Fibroblast of skin of back (primary cell): Measurements from ENCODE around the gene ORAI3.
"Not testable (repeated sequence)": the region's sequence is repeated elsewhere in the genome, so short reads cannot be mapped to it uniquely, and the experiment has no call there.

Source experiments
- DNase-seq: peaks from one replicate; pipeline ENCODE4 v3.0.0-alpha.2; 2013

The ORAI3 gene

GRCh38 chr16:30924076-30924912 lies 24.6 kb upstream of the ORAI3 start:
- no peak for DNase-seq

DNA sequence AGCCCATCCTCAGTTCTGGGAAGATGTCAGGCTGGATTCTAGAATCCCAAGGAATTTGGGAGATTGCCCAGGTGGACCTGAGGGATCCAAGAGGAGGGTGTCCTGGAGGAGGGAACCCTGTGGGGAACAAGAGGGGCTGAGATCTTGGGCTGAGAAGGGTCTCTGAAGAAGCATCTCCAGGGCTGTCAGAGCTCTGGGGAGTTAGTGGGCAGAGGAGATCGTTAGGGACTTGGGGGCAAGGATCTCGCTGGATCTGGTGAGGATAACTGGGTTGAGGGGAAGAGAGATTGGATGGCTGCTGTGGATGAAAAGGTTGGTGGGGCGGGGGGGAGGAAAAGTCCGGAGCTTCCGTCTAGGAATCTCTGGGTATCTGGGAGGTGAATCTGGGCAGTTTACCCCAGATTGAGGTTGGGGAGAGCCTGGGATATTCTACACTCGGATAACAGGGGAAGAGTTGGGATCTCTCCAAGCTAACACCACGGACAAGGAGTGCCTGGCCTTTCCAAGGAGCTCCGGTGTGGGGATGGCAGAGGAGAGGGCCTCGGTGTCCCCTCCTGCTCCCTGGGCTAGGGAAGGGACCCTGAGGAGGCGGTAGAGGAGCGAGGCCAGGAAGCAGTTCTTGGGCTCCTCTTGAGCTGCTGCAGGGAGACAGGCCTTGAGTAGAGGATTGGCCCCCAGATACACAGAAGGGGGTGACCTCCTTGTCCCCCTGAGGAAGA lies 23.8 kb upstream of the ORAI3 start:
- DNase-seq, result no peak

GRCh38 chr16:30925632-30925987 lies 23.3 kb upstream of the ORAI3 start:
- no peak for DNase-seq

- DNase-seq, result no peak
Observed at GRCh38 chr16:30925995-30926811, 22.7 kb upstream of the ORAI3 start.

DNA sequence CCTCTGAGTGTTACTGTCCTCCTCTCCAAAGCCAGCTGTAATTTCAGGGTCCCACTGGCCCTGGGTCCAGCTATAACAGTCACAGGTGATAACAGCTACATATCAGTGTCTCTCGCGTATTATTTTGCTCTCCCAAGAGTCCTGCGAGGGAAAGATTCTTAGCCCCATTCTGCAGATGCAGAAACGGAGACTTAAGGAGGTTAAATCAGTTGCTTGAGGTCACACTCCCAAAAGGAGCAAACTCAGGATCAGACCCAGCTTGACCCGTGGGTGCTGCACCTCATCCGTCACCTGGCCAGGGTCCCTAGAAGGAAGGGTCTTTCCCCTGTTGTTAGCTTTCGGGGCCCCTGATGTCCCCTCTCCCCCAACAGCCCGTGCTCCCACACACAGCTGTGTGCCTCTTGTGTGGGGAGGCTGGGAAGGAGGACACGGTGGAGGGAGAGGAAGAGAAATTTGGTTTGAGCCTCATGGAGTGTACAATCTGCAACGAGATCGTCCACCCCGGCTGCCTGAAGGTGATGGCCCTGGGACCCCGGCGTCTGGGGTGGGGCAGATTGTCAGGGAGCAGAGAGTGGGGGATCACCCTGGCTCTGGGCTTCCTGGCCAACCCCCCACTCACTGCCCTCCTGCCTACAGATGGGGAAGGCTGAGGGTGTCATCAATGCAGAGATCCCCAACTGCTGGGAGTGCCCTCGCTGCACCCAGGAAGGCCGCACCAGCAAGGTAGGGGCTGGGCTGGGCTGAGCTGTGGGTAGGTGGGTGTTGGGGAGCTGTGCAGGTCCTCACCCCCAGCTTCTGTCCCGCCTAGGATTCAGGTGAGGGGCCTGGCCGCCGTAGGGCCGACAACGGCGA lies 21.7 kb upstream of the ORAI3 start:
- no peak for DNase-seq

GRCh38 chr16:30927789-30928378 lies 21.0 kb upstream of the ORAI3 start:
- DNase-seq, result peak; percentile 45

DNA sequence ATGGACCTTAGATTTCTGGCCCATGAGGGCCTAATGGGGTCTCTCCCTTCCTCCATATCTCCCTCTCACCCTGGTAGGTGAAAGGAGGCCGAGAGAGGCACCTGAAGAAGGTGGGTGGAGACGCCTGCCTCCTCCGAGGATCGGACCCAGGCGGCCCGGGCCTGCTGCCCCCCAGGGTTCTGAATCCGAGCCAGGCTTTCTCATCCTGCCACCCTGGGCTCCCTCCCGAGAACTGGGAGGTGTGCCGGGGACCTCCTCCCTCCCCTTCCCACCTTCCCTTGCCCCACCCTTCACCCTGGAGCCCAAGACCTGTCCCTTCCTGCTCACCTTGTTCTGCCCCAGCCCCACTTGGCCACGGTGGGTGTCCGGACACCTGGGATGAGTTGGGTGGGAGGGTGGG lies 20.5 kb upstream of the ORAI3 start:
- DNase-seq, result no peak

GRCh38 chr16:30929167-30929566 lies 19.7 kb upstream of the ORAI3 start:
- no peak for DNase-seq

DNA sequence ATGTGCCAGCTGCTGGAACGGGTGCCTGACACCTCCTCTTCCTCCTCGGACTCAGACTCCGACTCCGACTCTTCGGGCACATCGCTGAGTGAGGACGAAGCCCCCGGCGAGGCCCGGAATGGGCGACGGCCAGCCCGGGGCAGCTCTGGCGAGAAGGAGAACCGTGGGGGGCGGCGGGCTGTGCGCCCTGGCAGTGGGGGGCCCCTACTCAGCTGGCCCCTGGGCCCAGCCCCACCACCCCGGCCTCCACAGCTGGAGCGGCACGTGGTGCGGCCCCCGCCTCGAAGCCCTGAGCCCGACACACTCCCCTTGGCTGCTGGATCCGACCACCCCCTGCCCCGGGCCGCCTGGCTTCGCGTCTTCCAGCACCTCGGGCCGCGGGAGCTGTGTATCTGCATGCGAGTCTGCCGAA lies 18.7 kb upstream of the ORAI3 start:
- DNase-seq, result no peak

DNA sequence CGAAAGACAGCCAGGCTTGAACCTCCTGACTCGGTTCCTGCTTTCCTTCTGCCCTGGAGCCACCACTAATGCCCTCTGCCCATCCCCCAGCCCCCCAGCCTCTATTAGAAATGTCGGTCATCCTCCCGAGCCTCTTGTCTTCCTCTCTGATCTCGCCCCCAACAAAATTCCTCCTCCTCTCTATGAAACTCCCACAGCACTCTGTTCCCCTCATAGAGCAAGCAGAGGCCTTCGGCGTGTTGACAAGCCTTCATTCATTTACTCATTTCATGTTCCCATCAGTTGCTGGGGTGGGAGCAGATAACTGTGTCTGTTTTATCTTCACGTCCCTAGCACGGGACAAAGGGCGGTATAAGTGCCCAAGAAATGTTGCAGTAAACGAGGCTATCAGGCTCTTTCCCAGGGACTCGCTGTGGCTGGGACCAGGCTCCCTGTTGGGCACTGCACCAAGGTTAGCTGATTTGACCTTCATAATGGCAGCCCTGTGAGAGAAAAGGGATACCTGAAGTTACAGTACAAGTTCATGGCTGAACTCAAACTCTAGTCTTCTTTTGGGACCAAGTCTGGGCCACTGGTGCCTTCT lies 17.7 kb upstream of the ORAI3 start:
- no peak for DNase-seq

DNA sequence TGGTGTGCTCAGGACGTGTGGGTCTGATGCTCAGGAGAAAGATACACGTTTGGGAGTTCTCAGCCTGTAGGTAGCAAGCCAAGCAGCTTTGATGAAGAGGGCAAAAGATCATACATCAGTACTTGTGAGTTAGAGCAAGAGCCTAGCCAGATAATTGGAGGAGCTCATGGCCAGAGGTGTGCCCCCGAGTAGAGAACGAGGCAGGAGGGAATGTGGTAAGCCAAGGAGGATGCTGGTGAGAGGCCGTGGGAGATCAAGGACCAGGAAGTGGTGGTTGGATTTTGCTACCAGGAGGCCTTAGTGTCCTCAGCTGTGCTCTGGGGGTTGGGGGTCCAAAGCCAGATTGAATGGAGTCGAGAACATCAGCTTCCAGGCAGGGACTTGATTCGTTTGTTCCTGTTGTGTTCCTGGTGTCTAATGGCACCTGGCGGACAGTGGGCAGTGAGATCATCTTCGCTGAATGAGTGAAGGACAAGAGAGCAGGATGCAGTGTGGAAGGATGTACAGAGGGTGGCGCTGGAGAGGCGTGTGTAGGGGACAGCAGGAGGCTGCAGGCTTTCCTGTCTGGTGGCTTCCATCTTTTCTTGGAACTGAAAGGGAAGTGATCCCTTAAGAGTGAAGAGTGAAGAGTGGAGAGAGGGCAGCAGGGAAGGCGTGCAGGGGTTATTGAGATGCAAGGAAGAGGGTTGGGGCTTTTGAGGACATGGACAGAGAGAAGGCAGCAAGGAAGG lies 13.9 kb upstream of the ORAI3 start:
- peak; percentile 34 for DNase-seq

DNA sequence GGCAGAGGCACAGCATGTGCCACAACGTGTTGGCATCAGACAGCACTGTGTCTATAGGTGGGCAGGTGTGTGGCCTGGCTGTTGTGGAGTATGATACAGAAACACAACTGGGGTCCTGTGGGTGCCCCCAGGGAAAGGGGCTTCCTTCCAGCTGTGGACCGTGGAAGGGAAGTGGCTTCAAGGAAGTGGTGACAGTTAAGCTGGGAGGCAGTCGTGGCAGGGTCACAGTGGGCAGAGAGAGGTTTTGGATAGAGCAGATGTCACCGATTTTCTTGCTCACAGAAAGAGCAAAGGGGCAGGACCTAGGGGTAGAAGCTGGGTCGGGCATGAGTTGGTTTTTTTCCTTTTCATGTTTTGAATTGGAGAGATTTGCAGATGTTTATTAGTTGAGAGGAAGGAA lies 11.2 kb upstream of the ORAI3 start:
- no peak for DNase-seq

DNA sequence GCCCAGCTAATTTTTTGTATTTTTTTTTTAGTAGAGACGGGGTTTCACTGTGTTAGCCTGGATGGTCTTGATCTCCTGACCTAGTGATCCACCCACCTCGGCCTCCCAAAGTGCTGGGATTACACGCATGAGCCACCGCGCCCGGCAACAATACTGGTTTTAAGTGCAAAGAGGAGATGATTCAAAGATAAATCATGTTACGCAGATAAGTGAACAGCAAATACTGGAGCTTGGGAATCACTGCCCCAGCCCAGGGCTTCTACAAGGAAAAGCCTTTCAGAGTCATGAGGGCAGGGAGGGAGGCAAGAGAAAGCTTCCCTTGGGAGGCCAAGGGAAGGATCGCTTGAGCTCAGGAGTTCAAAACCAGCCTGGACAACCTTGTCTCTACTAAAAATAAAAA lies 9.3 kb upstream of the ORAI3 start:
- not testable (repeated sequence) for DNase-seq

DNA sequence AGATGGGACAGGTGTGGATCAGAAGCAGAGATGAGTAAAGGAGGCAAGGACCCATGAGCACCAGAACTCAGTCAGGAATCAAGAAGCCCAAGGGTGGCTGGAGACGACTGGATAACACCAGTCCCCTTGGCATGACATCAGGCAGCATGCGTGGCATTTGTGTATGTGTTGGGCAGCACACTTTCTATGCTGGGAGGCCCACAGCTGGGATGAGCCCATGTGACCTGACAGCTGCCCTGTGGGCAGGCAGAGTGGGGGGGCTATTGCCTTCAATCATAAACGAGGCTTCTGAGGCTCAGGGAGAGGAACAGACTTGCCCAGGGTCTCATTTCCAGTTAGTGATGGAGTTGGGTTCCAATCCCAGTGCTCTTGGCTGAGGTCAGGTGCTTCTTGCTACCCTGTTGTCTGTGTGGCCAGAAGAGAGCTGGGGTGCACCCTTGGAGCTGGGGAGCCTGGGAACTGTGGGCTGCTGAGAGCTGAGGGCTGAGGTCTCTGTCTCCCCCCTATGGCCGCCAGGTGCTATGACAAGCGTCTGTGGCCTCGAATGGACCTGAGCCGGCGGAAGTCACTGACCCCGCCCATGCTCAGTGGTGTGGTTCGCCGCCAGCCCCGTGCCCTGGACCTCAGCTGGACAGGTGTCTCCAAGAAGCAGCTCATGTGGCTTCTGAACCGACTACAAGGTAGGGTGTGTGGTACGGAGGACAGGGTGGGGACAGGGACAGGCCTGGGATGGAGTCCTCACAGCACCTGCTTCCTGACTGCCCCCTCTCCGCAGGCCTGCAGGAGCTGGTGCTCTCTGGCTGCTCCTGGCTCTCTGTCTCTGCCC lies 7.1 kb upstream of the ORAI3 start:
- DNase-seq, result peak; percentile 62

- DNase-seq, result no peak
Observed at GRCh38 chr16:30942426-30942806, 6.5 kb upstream of the ORAI3 start.

- DNase-seq, result no peak
Observed at GRCh38 chr16:30944352-30944751, 4.5 kb upstream of the ORAI3 start.

GRCh38 chr16:30946671-30947540 lies 2.0 kb upstream of the ORAI3 start:
- DNase-seq, result no peak

DNA sequence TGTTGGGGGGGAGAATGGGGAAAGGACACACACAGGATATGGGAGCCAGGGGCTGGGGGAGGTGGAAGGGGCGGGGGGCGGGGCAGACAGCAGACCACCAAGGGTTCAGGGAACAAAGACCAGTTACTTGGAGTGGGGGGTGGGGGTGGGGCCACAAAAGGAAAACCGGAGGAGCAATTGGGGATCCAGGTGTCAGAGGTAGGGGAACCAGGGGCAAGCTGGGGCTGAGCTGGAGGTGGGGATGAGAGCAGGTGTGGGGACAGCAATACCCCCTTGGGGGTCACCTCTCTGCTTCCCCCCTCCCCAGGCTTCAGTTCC lies 1.4 kb upstream of the ORAI3 start:
- no peak for DNase-seq
